Limb (tissue), 2 donors: Measurements from ENCODE around the gene GMPR.
"Not testable (repeated sequence)": the region's sequence is repeated elsewhere in the genome, so short reads cannot be mapped to it uniquely, and the experiment has no call there.

Experiments
- DNase-seq, 2 donors: peaks; one replicate each; pipeline ENCODE4 v3.0.0-alpha.2; 2016; ENCODE audit errors: extremely low spot score in 2 of 2

Gene GMPR

DNA sequence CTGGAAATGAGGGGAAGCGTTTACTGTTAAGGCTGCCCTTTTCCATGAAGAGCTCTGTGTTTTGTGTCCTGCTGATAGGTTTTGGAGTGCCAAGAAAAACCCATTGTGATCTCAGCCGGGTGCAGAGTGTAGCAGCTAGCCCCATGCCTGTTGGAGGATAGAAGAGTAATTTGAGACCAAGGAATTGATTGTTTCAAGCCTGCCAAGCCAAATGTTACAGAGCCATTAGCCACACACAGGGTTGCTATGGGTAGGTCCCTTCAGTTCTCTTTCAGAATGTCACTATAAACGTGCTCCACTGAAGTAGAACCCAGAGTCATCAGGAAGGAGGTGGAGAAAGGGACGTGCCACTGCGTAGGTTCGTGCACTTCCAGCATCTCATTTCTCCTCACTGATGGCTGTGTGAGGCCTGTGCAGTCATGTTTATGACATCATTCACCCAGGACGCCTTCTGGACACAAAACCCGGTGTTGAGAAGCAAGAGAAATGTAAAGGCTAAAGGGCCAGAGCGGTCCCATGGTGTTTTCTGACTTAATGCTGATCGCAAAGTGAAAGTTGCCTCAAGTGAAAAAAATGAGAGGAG is 6.6 kb downstream of the GMPR start:
- DNase-seq, result peak in 1 of 2 donors; percentile 42

DNA sequence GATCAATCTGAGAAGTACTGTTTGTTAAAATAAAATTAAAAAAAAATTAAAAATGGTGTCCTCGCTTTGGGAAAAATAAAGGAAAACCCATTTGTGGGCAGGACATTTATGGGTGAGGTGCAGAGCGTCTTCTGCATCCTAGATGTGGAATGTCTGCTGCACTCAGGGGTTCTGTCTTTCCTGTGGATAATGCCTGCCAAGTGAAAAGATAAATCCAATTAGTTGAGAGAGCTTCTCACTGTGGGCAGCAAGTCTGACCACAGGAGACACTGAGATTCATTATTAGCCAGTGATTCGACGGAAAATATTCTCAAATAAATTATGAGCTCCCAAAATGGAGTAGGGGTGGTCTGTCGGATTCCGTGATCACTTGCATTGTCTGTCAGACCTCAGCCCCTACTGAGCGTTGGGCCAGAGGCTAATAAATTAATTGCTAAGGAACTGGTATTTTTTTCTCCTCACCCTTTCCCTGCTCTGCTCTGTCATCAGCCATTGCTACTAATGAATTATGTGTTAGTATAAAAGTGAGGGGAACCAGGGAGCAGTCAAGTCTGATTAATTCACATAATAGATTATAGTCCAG is 10.0 kb downstream of the GMPR start:
- no peak for DNase-seq

DNA sequence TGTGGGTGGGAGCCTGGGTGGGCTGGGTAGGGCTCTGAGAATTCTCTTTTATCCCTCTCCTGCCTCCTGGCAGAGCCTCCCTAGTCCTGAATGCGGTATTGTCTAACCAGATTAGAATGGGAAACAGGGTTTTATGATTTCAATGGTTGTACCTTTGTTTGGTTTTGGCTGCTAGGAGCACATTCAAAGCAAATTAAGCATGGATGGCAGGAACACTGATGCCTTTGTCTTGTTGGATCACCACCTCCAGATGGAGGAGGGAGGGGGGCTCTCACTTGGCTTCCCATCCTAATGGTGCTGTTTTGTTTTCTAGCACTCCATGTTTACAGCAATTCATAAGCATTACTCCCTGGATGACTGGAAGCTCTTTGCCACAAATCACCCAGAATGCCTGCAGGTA is 11.6 kb downstream of the GMPR start:
- DNase-seq, result no peak

DNA sequence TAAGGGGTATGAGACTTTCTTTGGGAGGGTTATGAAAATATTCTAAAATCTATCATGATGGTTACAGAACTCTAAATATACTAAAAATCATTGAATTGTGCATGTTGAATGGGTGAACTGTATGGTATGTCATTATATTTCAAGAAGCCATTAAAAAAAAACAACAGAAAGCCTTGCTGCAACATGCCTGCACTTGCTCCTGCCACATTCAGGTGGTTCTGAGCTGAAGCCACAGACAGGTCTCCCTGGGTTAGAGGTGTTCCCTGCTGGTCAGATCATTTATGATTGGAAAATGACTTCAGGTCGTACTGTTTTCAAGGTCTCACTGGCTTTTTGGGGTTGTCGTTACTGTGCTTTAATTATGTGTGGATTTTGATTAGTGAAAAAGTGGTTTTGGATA is 13.3 kb downstream of the GMPR start:
- DNase-seq, result no peak

DNA sequence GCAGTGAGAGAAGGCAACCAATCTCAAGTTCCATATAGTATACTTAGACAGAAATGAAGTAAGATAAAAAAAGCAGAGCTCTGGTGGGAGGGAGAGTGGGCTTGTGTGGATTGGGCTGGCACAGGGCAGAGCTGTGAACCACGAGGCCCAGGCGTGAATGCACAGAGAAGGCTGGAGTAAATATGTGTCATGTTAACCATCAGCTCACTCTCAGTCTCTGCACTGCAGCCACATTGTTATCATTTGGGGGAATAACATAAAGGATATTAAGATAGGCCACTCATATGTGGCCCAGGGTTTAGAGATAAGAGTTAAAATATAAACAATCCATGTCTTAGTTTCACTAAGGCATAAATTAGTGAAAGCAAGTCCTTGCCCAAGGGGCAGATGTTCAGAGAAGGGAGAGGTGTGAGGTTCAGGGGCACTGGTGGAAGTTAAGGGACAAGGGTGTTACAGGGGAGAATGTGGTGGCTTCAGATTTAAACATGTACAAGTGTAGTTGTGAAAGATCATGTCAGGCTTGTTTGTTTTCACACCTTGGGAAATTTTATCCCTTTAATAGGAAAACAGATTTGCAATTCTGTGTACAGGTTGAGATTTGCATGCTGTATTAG is 14.4 kb downstream of the GMPR start:
- no peak for DNase-seq

DNA sequence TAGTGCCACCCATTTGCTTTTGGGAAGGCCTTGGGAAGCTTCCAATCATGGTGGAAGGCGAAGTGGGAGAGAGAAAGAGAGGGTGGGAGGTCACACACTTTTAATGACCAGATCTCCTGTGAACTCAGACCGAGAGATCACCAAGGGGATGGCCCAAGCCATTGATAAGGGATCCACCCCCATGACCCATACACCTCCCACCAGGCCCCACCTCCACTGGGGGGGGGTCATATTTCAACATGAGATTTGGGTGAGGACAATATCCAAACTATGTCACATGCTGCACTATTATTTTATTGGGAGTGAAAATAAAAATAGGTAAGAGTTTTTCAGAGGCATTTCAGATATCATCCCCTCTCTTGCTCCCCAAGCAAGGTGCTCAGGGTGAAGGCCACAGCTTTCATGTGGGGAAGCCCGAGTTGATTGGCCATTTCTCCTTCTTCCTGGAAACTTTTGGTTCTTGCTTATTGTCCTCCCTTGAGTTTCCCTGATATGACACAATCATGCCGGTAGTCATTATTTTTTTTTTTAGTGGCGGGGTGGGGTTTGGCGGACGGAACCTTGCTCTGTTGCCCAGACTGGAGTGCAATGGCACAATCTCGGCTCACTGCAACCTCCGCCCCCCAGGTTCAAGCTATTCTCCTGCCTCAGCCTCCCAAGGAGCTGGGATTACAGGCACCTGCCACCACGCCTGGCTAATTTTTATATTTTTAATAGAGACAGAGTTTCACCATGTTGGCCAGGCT is 15.2 kb downstream of the GMPR start:
- no peak for DNase-seq

DNA sequence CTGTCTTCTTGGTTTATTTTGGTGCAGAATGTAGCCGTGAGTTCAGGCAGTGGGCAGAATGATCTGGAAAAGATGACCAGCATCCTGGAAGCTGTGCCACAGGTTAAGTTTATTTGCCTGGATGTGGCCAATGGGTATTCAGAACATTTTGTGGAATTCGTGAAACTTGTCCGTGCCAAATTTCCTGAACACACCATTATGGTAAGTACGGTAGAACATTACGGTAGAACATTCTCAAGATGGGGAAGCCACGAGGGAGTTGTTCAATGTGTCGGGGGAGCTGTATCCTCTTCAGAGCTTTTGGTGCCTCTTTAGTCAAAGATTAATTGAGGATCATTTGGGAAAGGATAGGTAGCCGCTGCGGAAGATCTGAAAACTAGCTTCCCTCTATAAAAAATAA is 16.1 kb downstream of the GMPR start:
- DNase-seq, result no peak

DNA sequence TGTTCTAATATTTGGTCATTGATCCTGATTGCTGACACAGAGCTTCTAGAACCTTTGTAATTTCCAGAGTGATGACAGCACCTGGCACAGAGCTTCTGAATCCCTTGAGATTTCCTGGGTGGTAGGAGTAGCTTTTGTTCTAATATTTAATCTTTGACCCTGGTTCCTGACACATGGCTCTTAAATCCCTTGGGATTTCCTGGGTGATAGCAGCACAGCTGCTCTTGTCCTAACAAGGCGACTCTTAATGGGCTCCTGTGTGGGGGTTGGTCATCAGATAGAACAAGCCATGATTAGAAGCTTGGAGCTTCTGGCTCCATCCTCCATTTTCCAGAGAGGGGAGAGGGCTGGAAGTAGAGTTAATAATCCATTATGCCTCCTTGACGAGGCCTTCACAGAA is 18.4 kb downstream of the GMPR start:
- no peak for DNase-seq

DNA sequence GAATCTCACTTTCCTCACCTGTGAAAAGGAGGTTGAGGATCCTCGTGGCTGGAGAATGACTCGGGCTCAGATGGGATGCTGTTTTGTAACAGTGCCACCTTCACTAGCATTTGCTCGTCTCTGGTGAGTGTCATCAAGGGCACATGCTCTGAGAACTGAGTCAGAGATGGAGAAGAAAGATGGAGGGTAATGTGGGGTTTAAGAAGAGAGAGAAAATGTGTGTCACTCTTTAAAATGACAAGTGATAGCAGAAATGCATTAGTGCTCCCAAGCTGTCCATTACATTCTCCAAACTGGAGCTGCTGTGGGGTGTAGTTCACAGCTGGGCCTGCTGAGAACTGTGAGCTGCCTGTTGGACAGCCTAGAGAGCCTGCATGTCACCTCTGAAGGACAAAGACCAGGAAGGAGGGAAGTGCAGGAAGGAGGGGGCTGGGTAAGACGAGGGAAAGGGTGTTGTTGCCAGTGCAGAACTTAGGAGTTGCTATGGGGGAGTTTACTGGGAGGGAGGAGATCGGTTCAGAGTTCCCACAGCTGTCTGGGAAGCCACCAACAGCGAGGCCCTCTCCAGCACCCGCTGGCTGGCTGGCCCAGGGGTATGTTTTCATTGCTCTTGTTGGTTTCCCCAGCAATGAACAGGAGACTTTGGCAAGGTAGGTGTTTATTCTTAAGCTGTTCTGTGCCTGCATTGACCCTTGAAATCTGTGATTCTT is 19.8 kb downstream of the GMPR start:
- DNase-seq, result no peak

DNA sequence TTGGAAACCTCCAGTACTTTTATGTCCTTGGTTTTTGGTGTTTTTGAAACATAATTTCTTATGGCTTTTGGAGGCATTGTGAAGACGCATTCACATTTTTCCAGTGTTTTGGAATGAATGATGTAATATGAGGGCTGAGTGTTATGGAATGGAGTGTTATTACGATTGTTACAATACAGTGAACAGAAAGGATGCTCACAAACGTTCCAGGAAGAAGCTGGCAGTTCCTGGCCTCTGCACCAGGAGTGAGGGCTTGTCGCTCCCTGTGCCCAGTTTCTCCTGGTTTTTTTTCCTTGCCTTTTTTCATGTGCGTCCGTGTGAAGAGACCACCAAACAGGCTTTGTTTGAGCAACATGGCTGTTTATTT is 20.3 kb downstream of the GMPR start:
- DNase-seq, result no peak

DNA sequence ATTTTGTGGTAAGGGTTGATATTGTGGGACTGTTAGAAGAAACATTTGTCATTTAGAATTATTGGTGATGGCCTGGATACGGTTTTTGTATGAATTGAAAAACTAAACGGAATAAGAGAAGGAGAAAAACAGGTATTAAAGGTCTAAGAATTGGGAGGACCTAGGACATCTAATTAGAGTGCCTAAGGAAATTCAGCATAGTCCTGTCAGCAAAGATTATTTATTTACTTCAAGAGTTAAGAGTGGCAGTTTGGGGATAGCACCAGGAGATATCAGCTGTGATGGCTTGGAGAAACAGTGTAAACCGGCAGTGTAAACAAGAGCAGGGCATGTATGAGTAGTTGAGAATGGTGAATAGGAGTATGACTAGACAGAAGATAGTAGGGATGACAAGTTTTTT is 21.2 kb downstream of the GMPR start:
- not testable (repeated sequence) for DNase-seq

DNA sequence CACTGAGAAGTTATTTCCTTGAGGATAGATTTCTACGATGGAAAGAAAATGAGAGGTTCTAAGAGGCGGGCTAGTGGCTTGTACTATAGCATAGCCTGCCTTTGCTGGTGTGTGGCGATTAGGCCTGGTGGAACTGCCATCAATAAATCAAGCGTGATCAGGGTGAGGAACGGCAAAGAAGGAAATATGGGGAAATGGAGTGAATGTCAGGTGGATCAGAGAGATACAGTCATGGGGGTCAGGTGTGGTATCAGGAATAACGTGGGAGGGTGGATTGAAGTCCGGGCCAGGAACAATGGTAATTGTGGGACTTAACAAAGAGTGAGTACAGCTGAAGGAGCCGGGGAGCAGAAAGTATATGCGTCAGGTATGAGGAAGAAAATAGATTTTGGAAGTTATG is 22.2 kb downstream of the GMPR start:
- not testable (repeated sequence) for DNase-seq

DNA sequence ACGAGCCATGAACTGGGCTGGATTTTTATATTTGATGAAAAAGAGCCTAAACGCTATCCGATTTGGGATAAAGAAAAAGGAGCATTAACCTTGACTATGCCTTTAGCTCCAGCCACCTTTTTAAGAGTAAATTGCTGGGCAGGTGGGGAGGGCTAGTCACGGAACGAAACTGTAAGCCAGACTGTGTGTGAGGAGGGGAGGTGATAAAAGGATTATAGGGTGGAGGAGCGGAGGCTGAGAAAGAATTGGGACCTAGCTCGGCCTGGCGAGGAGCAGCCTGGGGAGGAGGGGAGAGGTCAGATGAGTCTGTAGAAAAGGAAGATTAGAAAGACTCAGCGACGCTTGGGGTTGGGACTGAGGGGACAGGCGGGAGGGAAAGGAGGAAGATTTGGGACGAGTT is 24.4 kb downstream of the GMPR start:
- DNase-seq, result not testable (repeated sequence)

DNA sequence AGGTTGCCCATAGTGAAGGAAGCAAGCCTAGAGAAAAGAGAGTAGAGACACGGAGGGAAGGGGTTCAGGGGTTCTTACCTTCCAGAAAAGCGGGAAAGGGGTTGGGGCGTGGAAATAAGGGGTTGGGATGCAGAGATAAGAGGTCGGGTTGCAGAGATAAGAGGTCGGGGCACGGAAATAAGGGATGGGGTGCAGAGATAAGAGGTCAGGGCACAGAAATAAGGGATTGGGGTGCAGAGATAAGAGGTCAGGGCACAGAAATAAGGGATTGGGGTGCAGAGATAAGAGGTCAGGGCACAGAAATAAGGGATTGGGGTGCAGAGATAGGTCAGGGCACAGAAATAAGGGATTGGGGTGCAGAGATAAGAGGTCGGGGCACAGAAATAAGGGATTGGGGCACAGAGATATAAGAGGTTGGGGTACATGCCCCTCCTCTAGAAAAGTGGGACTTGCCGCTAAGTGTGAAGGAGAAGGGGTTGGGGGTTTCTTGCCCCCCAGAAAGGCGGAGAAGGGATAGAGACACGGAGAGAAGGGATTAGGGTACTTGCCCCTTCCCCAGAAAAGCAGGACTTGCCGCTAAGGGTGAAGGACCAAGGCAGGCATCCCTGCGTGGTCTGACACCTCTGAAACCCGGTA is 25.2 kb downstream of the GMPR start:
- DNase-seq, result not testable (repeated sequence)

DNA sequence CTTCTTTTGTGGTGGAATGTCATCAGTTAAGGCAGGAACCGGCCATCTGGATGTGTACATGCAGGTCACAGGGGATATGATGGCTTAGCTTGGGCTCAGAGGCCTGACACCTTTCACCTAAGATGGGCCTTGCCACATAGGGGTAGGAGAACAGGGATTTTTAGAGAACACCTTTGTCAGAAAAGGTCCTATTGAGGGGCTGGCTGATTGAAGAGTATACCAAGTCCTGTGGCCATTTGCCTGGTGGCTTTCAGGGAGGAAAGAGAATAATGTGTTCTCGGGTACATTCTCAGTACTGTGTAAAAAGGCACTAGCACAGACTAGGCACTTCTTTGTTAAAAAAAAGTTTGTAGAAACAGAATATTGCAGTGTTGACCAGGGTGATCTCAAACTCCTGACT is 26.4 kb downstream of the GMPR start:
- no peak for DNase-seq

DNA sequence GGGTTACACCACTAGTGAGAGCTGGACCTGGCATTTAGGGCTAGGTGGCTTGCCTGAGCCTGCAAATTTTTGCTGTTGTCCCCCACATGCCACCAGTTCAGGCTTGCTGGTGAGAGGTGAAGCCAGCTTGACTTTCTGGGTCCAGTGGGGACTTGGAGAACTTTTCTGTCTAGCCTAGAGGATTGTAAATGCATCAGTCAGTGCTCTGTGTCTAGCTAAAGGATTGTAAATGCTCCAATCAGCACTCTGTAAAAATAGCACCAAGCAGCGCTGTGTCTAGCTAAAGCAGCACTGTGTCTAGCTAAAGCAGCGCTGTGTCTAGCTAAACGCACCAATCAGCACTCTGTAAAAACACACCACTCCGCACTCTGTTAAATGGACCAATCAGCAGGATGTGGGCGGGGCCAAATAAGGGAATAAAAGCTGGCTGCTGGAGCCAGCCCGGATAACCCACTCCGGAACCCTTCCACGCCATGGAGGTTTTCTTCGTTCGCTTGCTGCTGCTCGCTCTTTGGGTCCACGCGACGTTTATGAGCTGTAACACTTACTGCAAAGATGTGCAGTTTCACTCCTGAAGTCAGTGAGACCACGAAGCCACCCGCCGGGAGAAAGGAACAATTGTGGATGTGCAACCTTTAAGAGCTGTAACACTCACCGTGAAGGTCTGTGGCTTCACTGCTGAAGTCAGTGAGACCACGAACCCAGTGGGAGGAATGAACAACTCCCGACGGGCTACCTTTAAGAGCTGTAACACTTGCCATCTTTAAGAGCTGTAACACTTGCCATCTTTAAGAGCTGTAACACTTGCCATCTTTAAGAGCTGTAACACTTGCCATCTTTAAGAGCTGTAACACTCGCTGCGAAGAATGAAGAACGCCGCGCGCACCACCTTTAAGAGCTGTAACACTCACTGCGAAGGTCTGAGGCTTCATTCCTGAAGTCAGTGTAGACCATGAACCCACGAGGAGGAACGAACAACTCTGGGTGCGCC is 27.3 kb downstream of the GMPR start:
- DNase-seq, result no peak

DNA sequence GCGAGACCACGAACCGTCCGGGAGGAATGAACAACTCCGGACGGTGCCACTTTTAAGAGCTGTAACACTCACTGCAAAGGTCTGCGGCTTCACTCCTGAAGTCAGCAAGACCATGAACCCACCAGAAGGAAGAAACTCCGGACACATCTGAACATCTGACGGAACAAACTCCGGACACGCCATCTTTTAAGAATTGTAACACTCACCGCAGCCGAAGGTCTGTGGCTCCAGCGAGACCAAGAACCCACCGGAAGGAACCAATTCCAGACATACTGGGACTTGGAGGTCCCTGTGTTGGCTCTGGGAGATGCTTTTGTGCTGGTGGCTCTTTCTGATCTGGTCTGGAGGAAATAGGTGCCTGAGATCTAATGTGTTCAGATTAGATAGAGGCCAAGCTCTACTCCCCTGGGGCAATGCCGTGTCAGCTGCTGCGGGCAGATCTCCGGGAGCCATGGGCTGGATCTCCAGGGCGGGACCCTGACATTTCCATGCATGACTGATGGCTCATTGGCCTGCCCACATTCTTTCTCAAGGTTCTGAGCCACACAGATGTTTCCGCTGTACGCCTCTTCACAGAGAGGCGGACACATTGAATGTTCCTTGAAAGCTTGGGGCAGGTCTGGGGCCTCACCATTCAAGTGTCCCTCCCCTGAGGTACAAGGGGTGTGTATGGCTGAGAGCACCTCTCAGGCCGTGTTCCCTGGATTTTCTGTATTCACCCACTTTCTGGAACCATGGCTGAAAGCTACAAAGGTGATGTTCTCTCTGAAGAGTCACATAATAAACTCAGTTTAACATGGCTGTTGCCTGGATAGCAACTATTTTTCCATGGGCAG is 29.3 kb downstream of the GMPR start:
- DNase-seq, result no peak

DNA sequence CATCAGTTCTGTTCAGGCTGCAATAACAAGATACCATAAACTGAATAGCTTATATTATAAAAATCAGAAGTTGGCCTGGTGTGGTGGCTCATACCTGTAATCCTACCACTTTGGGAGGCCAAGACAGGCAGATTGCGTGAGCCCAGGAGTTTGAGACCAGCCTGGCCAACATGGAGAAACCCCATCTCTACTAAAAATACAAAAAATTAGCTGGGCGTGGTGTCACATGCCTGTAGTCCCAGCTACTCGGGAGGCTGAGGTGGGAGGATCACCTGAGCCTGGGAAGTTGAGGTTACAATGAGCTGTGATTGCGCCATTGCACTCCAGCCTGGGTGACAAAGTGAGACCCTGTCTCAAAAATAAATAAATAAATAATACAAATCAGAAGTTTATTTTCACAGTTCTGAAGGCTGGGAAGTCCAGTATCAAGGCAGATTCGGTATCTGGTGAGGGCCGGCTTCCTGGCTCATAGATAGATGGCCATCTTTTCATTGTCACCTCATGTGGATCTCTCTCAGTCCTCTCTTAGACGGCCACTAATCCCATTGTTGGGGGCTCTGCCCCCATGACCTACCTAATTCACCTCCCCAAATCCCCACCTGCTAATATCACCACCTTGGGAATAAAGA is 31.2 kb downstream of the GMPR start:
- not testable (repeated sequence) for DNase-seq

DNA sequence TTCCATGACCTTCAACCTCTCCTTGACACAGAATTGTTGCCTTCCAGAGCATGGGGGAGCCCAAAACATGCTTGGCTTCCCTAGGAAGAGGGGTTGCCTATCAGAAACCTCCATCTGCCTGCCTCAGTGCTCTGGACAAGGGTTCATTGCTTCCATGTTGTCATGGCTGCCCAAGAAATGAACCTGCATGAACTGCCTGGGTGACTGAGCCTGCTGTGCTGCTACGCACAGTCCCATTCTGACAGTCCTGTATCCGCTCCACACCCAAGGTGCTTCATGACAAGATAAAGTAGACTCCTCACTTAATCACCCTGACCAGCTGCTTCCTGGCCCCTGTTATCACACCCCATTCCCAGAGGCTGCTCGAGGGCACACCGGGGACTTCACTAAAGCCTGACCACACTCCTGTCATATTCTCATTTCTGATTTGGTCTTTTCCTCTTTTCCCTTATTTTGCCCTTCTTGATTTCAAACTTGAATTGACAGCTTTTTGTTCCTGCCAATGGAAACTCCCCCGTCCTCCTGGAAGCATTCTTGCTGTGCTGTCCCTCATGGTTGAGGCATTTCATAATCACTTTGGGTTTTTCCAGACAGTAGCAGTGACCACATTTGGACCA is 31.9 kb downstream of the GMPR start:
- no peak for DNase-seq
